ENCODE results near the gene SNX18.

Gene SNX18

GRCh38 chr5:54516051-54516655 lies 1.4 kb upstream of the SNX18 start:
- DNase-seq, result no peak
- peaks cover 10% of the 10 kb centered on the region; the same call in 1 of the 2 replicates for H3K36me3 ChIP-seq

GRCh38 chr5:54517174-54517511 lies 416 bp upstream of the SNX18 start:
- no peak overlapping the region for H3K27ac ChIP-seq
- no peaks in the 10 kb centered on the region for H3K9me3 ChIP-seq (ENCODE audit: severe bottlenecking)
- H3K4me3 ChIP-seq (ENCODE audit: low read depth, low read length), result peak overlapping the region; percentile 50
- no peaks in the 10 kb centered on the region for H3K27me3 ChIP-seq (ENCODE audit: insufficient read depth, low read depth, severe bottlenecking)
- no peak for DNase-seq
- H3K36me3 ChIP-seq, result peaks cover 10% of the 10 kb centered on the region; the same call in 1 of the 2 replicates
- TF ChIP-seq, protein P1, sequence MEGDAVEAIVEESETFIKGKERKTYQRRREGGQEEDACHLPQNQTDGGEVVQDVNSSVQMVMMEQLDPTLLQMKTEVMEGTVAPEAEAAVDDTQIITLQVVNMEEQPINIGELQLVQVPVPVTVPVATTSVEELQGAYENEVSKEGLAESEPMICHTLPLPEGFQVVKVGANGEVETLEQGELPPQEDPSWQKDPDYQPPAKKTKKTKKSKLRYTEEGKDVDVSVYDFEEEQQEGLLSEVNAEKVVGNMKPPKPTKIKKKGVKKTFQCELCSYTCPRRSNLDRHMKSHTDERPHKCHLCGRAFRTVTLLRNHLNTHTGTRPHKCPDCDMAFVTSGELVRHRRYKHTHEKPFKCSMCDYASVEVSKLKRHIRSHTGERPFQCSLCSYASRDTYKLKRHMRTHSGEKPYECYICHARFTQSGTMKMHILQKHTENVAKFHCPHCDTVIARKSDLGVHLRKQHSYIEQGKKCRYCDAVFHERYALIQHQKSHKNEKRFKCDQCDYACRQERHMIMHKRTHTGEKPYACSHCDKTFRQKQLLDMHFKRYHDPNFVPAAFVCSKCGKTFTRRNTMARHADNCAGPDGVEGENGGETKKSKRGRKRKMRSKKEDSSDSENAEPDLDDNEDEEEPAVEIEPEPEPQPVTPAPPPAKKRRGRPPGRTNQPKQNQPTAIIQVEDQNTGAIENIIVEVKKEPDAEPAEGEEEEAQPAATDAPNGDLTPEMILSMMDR (IDR thresholded peaks at IDR 0.05; ENCODE audit: low read depth, low read length), result no peak

More at GRCh38 chr5:54516051-54516655, 1.4 kb upstream of the SNX18 start:
- Histone ChIP-seq H3K4me3 (ENCODE audit: low read depth, low read length) (no peak overlapping the region), H3K9me3 (ENCODE audit: severe bottlenecking) (no peaks in the 10 kb centered on the region), H3K27ac (no peak overlapping the region), H3K27me3 (ENCODE audit: insufficient read depth, low read depth, severe bottlenecking) (no peaks in the 10 kb centered on the region)
- TF ChIP-seq, protein P1 (IDR thresholded peaks at IDR 0.05; ENCODE audit: low read depth, low read length), result no peak

GRCh38 chr5:54518146-54518817 lies 723 bp downstream of the SNX18 start:
- DNase-seq, result peak; percentile 44
- no peaks in the 10 kb centered on the region for H3K9me3 ChIP-seq (ENCODE audit: severe bottlenecking)
- peak overlapping the region; percentile 71 for H3K27ac ChIP-seq
- TF ChIP-seq, protein P1 (IDR thresholded peaks at IDR 0.05; ENCODE audit: low read depth, low read length), result no peak
- H3K27me3 ChIP-seq (ENCODE audit: insufficient read depth, low read depth, severe bottlenecking), result no peaks in the 10 kb centered on the region
- H3K4me3 ChIP-seq (ENCODE audit: low read depth, low read length), result peak overlapping the region; percentile 58
- H3K36me3 ChIP-seq, result peaks cover 10% of the 10 kb centered on the region

- Histone ChIP-seq H3K27ac (no peak overlapping the region), H3K27me3 (ENCODE audit: insufficient read depth, low read depth, severe bottlenecking) (no peaks in the 10 kb centered on the region), H3K4me3 (ENCODE audit: low read depth, low read length) (no peak overlapping the region), H3K9me3 (ENCODE audit: severe bottlenecking) (no peaks in the 10 kb centered on the region), H3K36me3 (peaks cover 10% of the 10 kb centered on the region)
- TF ChIP-seq, protein P1 (IDR thresholded peaks at IDR 0.05; ENCODE audit: low read depth, low read length), result no peak
- no peak for DNase-seq
These were observed 1.4 kb downstream of the SNX18 start for GRCh38 chr5:54518818-54519508.

GRCh38 chr5:54519509-54519876 lies 1.9 kb downstream of the SNX18 start:
- no peak overlapping the region for H3K27ac ChIP-seq
- H3K27me3 ChIP-seq (ENCODE audit: insufficient read depth, low read depth, severe bottlenecking), result no peaks in the 10 kb centered on the region
- no peak overlapping the region for H3K4me3 ChIP-seq (ENCODE audit: low read depth, low read length)
- peaks cover 10% of the 10 kb centered on the region for H3K36me3 ChIP-seq
- H3K9me3 ChIP-seq (ENCODE audit: severe bottlenecking), result no peaks in the 10 kb centered on the region
- no peak for DNase-seq
- TF ChIP-seq, protein P1 (IDR thresholded peaks at IDR 0.05; ENCODE audit: low read depth, low read length), result no peak
